Mucosa of descending colon (tissue), 3 donors: ENCODE data around the gene MS4A14. TPM values are rescaled to one million over a fixed set of nuclear protein-coding genes. Genes with fewer than 3 reads are reported as not detected.
"Not testable (repeated sequence)": the region's sequence is repeated elsewhere in the genome, so short reads cannot be mapped to it uniquely, and the experiment has no call there.

Experiments
- ATAC-seq: fragments of 200-7000 bp; cut with Tn5 transposase; one replicate; pipeline ENCODE4 v1.9.1; 2020; ENCODE audit warnings: mild to moderate bottlenecking, moderate library complexity
- DNase-seq, 3 donors: peaks; one replicate each; pipeline ENCODE4 v3.0.0-alpha.2; 2020
- H3K36me3 ChIP-seq: fragments of 200-600 bp; one replicate; pipeline ENCODE4 v1.8.0; 2021; ENCODE audit warnings: low read depth, mild to moderate bottlenecking
- H3K4me1 ChIP-seq: fragments of 200-600 bp; one replicate; pipeline ENCODE4 v1.8.0; 2021; ENCODE audit warnings: low read depth, mild to moderate bottlenecking
- H3K4me3 ChIP-seq: fragments of 200-600 bp; one replicate; pipeline ENCODE4 v1.8.0; 2021; ENCODE audit warnings: mild to moderate bottlenecking
- H3K9me3 ChIP-seq: fragments of 200-600 bp; one replicate; pipeline ENCODE4 v1.8.0; 2021; ENCODE audit warnings: mild to moderate bottlenecking
- intact Hi-C, 2 donors: fragments of 100-400 bp; cut with DNase I in 1 of 2; cut with micrococcal nuclease in 1 of 2; formaldehyde crosslinking; loops; one replicate each; pipeline versions ENCODE4 v1.11.0 to v1.11.1; 2022; cut with DNase I, micrococcal nuclease
- total RNA-seq, 3 donors: library from RNA; stranded (reverse); fragmentation: NEBNext Ultra II Directional in 2 of 3; extraction: Animal tissue kit (Norgen Biotek cat#: 25700) in 2 of 3; gene quantifications; one replicate each; pipeline versions ENCODE4 v1.2.1 to v1.2.4, GENCODE V29; 2021 to 2023
- TF ChIP-seq, protein P1 (sequence below): fragments of 200-600 bp; IDR thresholded peaks from one replicate; pipeline ENCODE4 v1.8.0; 2022; ENCODE audit warnings: antibody characterized with exemption, mild to moderate bottlenecking
- donor health status: DM: no; HTN: no; CAD: no; lungs with moderate emphysema.
- donor health status: DM: no; HTN: no; CAD: no.
- donor health status: DM: no; HTN: yes; CAD: no.

Gene MS4A14
- total RNA-seq, 3 donors from 2014 or later = 0.41 to 1.1 (median 0.98) TPM

DNA sequence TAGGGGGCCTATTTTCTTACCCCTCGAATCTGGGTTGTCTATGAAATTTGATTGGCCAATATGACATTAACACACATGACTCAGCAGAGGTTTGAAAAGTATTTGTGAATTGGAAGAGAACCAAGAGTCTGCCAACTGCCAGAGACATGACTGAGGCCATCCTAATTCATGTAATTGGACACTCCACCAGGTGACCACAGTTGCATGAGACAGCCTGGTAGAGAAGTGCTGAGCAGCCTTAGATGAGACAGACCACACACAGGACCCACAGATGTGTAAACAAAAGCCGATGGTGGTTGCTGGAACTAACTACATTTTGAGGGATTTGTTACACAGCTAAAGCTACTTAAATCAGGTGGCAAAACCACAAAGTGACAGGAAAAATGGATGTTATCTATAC, 32.3 kb downstream of the MS4A14 start:
- no peaks in the 10 kb centered on the region for H3K9me3 ChIP-seq
- H3K36me3 ChIP-seq = no peaks in the 10 kb centered on the region
- no peak for DNase-seq
- intact Hi-C loops = no loop called here
- no peak for ATAC-seq
- TF ChIP-seq, protein P1, sequence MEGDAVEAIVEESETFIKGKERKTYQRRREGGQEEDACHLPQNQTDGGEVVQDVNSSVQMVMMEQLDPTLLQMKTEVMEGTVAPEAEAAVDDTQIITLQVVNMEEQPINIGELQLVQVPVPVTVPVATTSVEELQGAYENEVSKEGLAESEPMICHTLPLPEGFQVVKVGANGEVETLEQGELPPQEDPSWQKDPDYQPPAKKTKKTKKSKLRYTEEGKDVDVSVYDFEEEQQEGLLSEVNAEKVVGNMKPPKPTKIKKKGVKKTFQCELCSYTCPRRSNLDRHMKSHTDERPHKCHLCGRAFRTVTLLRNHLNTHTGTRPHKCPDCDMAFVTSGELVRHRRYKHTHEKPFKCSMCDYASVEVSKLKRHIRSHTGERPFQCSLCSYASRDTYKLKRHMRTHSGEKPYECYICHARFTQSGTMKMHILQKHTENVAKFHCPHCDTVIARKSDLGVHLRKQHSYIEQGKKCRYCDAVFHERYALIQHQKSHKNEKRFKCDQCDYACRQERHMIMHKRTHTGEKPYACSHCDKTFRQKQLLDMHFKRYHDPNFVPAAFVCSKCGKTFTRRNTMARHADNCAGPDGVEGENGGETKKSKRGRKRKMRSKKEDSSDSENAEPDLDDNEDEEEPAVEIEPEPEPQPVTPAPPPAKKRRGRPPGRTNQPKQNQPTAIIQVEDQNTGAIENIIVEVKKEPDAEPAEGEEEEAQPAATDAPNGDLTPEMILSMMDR = no peak
- no peak overlapping the region for H3K4me3 ChIP-seq
- H3K4me1 ChIP-seq = no peaks in the 10 kb centered on the region

DNA sequence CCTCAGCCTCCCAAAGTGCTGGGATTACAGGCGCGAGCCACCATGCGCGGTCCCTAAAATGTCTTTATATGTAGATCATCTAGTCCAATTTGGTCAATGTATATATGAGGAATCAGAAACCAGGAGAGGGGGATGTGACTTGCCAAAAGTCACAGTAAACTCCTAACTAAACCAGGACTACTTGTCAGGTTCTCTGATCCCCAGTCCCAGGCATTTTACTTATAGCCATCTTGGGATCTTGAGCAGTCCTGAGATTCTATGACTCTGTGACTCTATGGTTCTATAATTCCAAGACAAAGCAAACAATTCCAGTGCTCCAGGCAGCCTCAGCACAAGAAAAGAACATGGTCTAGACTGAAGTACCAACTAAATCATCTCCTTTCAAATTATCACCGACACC, 33.0 kb downstream of the MS4A14 start, which contains the start of gene MS4A5:
Gene MS4A5, plus strand, starts transcription at position 301 of the 400 bp plus-strand sequence. CDS start 103 bp downstream, outside the sequence.
- no peaks in the 10 kb centered on the region for H3K9me3 ChIP-seq
- no peaks in the 10 kb centered on the region for H3K36me3 ChIP-seq
- DNase-seq (no peak), ATAC-seq (no peak)
- TF ChIP-seq, protein P1 = no peak
- intact Hi-C loops = no loop called here
- no peaks in the 10 kb centered on the region for H3K4me1 ChIP-seq
- H3K4me3 ChIP-seq = no peak within 1 kb of the TSS

- TF ChIP-seq, protein P1 = no peak
These were observed 35.0 kb downstream of the MS4A14 start for GRCh38 chr11:60431251-60431650.

DNA sequence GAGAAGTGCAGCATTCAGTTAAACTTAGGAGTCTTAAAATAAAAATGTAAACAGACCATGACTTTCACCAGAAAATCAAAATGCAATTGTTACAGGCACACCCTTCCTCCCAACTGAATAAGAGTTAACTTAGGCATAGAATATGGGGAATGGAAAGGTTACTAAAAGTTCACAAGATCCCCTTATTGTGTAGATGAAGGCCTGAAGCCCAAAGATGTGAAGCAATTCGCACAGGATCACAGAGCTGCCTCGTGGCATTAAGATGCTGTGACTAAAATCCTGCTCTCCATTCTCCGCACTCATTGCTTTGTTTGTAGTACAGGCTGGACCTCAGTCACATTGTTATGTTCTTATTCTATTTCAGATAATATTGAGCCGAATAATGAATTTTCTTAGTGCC, 37.1 kb downstream of the MS4A14 start:
- DNase-seq = no peak
- intact Hi-C loops = no loop called here

More at GRCh38 chr11:60431251-60431650, 35.0 kb downstream of the MS4A14 start:
- DNase-seq (no peak), ATAC-seq (no peak)
- H3K36me3 ChIP-seq = no peaks in the 10 kb centered on the region
- H3K4me3 ChIP-seq = no peak overlapping the region
- intact Hi-C loops = no loop called here
- no peaks in the 10 kb centered on the region for H3K4me1 ChIP-seq
- no peaks in the 10 kb centered on the region for H3K9me3 ChIP-seq

GRCh38 chr11:60447070-60447469, 50.8 kb downstream of the MS4A14 start:
- TF ChIP-seq, protein P1 = no peak
- H3K36me3 ChIP-seq = no peaks in the 10 kb centered on the region
- H3K4me3 ChIP-seq = no peak overlapping the region
- ATAC-seq (no peak), DNase-seq (no peak)
- intact Hi-C loops = no loop called here
- no peaks in the 10 kb centered on the region for H3K4me1 ChIP-seq
- no peaks in the 10 kb centered on the region for H3K9me3 ChIP-seq

More for the DNA sequence above, 37.1 kb downstream of the MS4A14 start:
- no peak overlapping the region for H3K4me3 ChIP-seq
- TF ChIP-seq, protein P1 = no peak
- H3K36me3 ChIP-seq = no peaks in the 10 kb centered on the region
- H3K9me3 ChIP-seq = no peaks in the 10 kb centered on the region
- no peak for ATAC-seq
- H3K4me1 ChIP-seq = no peaks in the 10 kb centered on the region

GRCh38 chr11:60447846-60448245, 51.6 kb downstream of the MS4A14 start:
- ATAC-seq = no peak
- no peaks in the 10 kb centered on the region for H3K9me3 ChIP-seq
- TF ChIP-seq, protein P1 = no peak
- no peaks in the 10 kb centered on the region for H3K4me1 ChIP-seq
- H3K4me3 ChIP-seq = no peak overlapping the region
- intact Hi-C loops = no loop called here
- H3K36me3 ChIP-seq = no peaks in the 10 kb centered on the region
- DNase-seq = no peak

GRCh38 chr11:60451185-60451584, 54.9 kb downstream of the MS4A14 start:
- H3K4me3 ChIP-seq, DNase-seq, intact Hi-C loops, H3K4me1 ChIP-seq, H3K36me3 ChIP-seq, H3K9me3 ChIP-seq, ATAC-seq: not testable (repeated sequence)
